ENCODE measurements around the gene NAXD. TPM values are rescaled to one million over a fixed set of nuclear protein-coding genes. Genes with fewer than 3 reads are reported as not detected.
"Not testable (repeated sequence)": the region's sequence is repeated elsewhere in the genome, so short reads cannot be mapped to it uniquely, and the experiment has no call there.

Gene NAXD
- total RNA-seq, 2 experiments from 2014 or later: 23.3 to 25.2 TPM

GRCh38 chr13:110606281-110606680, 9.1 kb upstream of the NAXD start:
- H3K27ac Mint-ChIP-seq: not testable (repeated sequence)

GRCh38 chr13:110607675-110608224, 7.6 kb upstream of the NAXD start:
- Mint-ChIP-seq H3K36me3 (ENCODE audit: low read depth) (no peaks in the 10 kb centered on the region), H3K27me3 (peaks cover under 1% of the 10 kb centered on the region), H3K27ac (no peak overlapping the region), H3K9me3 (no peaks in the 10 kb centered on the region), H3K4me1 (peaks cover 4% of the 10 kb centered on the region), H3K4me3 (no peak overlapping the region)
- ChIA-PET POLR2A (no interaction called here), CTCF (interaction anchor here (1.2 kb wide), 1 partner anchor 143 kb away, joined by 4 read pairs; no protein-coding TSS in a partner anchor)
- DNase-seq: no peak

More at GRCh38 chr13:110606281-110606680, 9.1 kb upstream of the NAXD start:
- DNase-seq; H3K9me3 Mint-ChIP-seq; H3K4me3 Mint-ChIP-seq; POLR2A ChIA-PET; H3K36me3 Mint-ChIP-seq (ENCODE audit: low read depth); H3K27me3 Mint-ChIP-seq; H3K4me1 Mint-ChIP-seq; CTCF ChIA-PET: not testable (repeated sequence)

DNA sequence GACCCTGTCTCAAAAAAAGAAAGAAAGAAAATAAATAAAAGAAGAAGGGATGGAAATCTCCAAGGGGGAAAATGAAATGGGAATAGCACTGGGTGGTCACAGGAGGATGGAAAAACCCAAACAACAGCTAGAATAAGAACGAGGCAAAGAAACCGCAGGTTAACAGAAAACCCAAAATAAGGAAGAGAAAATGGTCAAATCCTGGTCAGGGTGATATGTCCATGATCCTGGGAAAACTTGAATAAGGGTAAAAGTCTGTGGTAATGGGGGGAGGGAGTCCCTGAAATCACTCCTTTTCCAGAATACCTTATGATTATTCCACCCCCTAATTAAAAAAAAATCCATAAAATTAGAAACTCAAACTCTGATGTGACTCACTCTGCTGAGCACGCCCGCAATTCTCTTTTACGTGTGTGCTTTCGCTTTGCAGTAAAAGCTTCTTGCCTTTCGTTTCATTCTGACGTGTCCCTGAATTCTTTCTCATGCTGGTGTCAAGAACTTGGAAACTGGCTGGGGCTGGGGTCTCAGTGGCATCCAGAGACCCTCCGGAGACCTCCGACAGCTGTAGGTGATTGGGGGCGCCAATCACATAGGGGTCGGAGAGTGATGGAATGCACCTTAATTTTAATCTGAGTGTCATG, 4.3 kb upstream of the NAXD start:
- no peak for DNase-seq
- H3K27ac Mint-ChIP-seq: no peak overlapping the region
- no peak overlapping the region for H3K4me3 Mint-ChIP-seq
- H3K36me3 Mint-ChIP-seq (ENCODE audit: low read depth): peaks cover 3% of the 10 kb centered on the region
- H3K27me3 Mint-ChIP-seq: peaks cover 1% of the 10 kb centered on the region
- CTCF ChIA-PET: interaction anchor here (1.1 kb wide), 1 partner anchor 10 kb away, joined by 4 read pairs; no protein-coding TSS in a partner anchor
- peaks cover 8% of the 10 kb centered on the region for H3K4me1 Mint-ChIP-seq
- peaks cover 6% of the 10 kb centered on the region for H3K9me3 Mint-ChIP-seq
- POLR2A ChIA-PET: no interaction called here

DNA sequence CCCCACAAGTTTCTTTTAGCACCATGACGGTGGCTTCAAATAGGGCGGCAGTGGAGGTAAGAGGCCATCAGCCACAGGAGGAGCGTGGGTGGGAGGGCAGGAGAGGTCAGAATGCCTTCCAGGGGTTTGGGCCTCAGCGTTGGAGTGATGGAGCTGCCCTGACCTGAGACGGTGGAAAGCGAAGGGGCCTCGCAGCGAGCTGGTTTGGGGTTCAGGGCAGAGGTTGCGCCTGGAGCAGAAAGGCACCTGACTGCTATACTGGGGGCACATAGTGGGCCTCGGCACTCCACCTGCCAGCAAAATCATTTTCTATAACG, 382 bp upstream of the NAXD start:
- peak overlapping the region; percentile 95 for H3K4me3 Mint-ChIP-seq
- H3K27ac Mint-ChIP-seq: peak overlapping the region; percentile 96
- peaks cover 6% of the 10 kb centered on the region for H3K9me3 Mint-ChIP-seq
- peaks cover 11% of the 10 kb centered on the region for H3K36me3 Mint-ChIP-seq (ENCODE audit: low read depth)
- no peak for DNase-seq
- ChIA-PET CTCF (interaction anchor here (1.4 to 1.8 kb wide), 2 partner anchors 21 to 43 kb away, joined by 3 to 4 read pairs; no protein-coding TSS in a partner anchor), POLR2A (interaction anchor here (0.8 kb wide), 1 partner anchor 53 kb away, joined by 4 read pairs; the partner anchor contains the start of gene RAB20)
- H3K27me3 Mint-ChIP-seq: peaks cover 1% of the 10 kb centered on the region
- peaks cover 30% of the 10 kb centered on the region for H3K4me1 Mint-ChIP-seq

- Mint-ChIP-seq H3K36me3 (ENCODE audit: low read depth) (peaks cover 11% of the 10 kb centered on the region), H3K4me3 (peak overlapping the region; percentile 95), H3K27ac (peak overlapping the region; percentile 91), H3K4me1 (peaks cover 28% of the 10 kb centered on the region), H3K9me3 (peaks cover 6% of the 10 kb centered on the region), H3K27me3 (peaks cover 1% of the 10 kb centered on the region)
- peak; percentile 32 for DNase-seq
- ChIA-PET POLR2A (no interaction called here), CTCF (interaction anchor here (0.8 to 1.8 kb wide), 3 partner anchors 9 to 45 kb away, joined by 3 to 4 read pairs (median 3); no protein-coding TSS in a partner anchor)
These were observed 1.1 kb downstream of the NAXD start for GRCh38 chr13:110616103-110617101.

- DNase-seq: no peak
- Mint-ChIP-seq H3K9me3 (peaks cover 6% of the 10 kb centered on the region), H3K4me3 (peak overlapping the region; percentile 95), H3K36me3 (ENCODE audit: low read depth) (peaks cover 11% of the 10 kb centered on the region), H3K4me1 (peaks cover 28% of the 10 kb centered on the region), H3K27me3 (peaks cover 1% of the 10 kb centered on the region), H3K27ac (no peak overlapping the region)
- POLR2A ChIA-PET: interaction anchor here (0.6 kb wide), 1 partner anchor 7 kb away, joined by 8 read pairs; no protein-coding TSS in a partner anchor
- CTCF ChIA-PET: interaction anchor here (0.8 kb wide), 1 partner anchor 8 kb away, joined by 3 read pairs; no protein-coding TSS in a partner anchor
These were observed 2.2 kb downstream of the NAXD start for GRCh38 chr13:110617321-110618072.

DNA sequence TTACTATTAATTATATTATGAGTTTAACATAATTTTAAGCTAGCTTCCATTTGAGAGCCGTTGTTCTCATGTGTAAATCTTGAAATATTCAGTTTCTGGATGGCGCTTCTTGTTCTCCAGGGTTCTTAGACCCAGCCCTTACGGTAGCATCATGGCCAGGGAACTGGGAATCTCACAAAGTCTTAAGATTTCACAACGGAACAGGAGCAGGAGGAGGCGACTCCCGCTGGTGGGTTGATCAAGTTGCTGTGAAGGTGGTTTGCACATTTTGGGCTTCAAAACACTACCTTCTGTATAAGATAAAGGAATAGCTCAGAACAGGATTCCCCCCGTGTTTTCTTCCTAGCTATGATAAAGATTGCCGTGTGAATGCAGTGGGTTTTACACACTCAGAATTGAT, 2.8 kb downstream of the NAXD start:
- POLR2A ChIA-PET: interaction anchor here (0.6 to 0.8 kb wide), 2 partner anchors 8 to 304 kb away, joined by 3 to 8 read pairs; no protein-coding TSS in a partner anchor
- H3K27me3 Mint-ChIP-seq: no peaks in the 10 kb centered on the region
- H3K27ac Mint-ChIP-seq: no peak overlapping the region
- peaks cover 11% of the 10 kb centered on the region for H3K36me3 Mint-ChIP-seq (ENCODE audit: low read depth)
- peaks cover 6% of the 10 kb centered on the region for H3K9me3 Mint-ChIP-seq
- DNase-seq: no peak
- H3K4me3 Mint-ChIP-seq: no peak overlapping the region
- peaks cover 28% of the 10 kb centered on the region for H3K4me1 Mint-ChIP-seq
- CTCF ChIA-PET: no interaction called here

GRCh38 chr13:110618780-110619179, 3.4 kb downstream of the NAXD start:
- H3K27me3 Mint-ChIP-seq: no peaks in the 10 kb centered on the region
- no peak overlapping the region for H3K4me3 Mint-ChIP-seq
- ChIA-PET CTCF (no interaction called here), POLR2A (interaction anchor here (0.8 kb wide), 1 partner anchor 303 kb away, joined by 3 read pairs; no protein-coding TSS in a partner anchor)
- no peak overlapping the region for H3K27ac Mint-ChIP-seq
- H3K9me3 Mint-ChIP-seq: peaks cover 3% of the 10 kb centered on the region
- H3K36me3 Mint-ChIP-seq (ENCODE audit: low read depth): peaks cover 11% of the 10 kb centered on the region
- no peak for DNase-seq
- peaks cover 26% of the 10 kb centered on the region for H3K4me1 Mint-ChIP-seq

DNA sequence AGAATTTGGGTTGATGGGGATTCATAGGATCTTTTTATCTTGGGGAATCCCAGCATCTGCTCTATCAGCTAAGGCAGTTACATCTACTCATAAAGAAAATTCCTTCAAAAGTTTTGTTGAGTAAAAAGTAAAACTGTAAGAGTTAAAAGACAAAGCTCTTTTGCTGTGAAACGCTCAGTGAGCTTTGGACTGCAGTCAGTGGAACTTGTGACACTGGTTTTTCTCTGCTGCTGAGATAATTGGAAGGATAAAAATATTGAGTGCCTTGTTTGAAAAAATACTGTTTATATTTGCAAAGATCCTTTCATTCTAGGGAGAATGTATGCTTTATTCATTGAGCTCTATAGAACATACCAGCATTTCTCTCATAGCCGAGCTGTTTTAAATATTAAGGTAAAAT, 5.3 kb downstream of the NAXD start:
- H3K27me3 Mint-ChIP-seq: no peaks in the 10 kb centered on the region
- no peak overlapping the region for H3K27ac Mint-ChIP-seq
- CTCF ChIA-PET: interaction anchor here (1.8 kb wide), 1 partner anchor 10 kb away, joined by 4 read pairs; no protein-coding TSS in a partner anchor
- peaks cover 23% of the 10 kb centered on the region for H3K4me1 Mint-ChIP-seq
- no peaks in the 10 kb centered on the region for H3K9me3 Mint-ChIP-seq
- POLR2A ChIA-PET: no interaction called here
- no peak overlapping the region for H3K4me3 Mint-ChIP-seq
- peaks cover 8% of the 10 kb centered on the region for H3K36me3 Mint-ChIP-seq (ENCODE audit: low read depth)
- DNase-seq: no peak

- Mint-ChIP-seq H3K4me1 (peaks cover 16% of the 10 kb centered on the region), H3K9me3 (no peaks in the 10 kb centered on the region), H3K27ac (no peak overlapping the region), H3K27me3 (no peaks in the 10 kb centered on the region), H3K36me3 (ENCODE audit: low read depth) (peaks cover 22% of the 10 kb centered on the region), H3K4me3 (no peak overlapping the region)
- DNase-seq: no peak
- ChIA-PET CTCF (interaction anchor here (0.8 kb wide), 1 partner anchor 8 kb away, joined by 3 read pairs; no protein-coding TSS in a partner anchor), POLR2A (no interaction called here)
These were observed 9.7 kb downstream of the NAXD start for GRCh38 chr13:110624766-110625756.

- Mint-ChIP-seq H3K4me1 (peaks cover 23% of the 10 kb centered on the region), H3K9me3 (no peaks in the 10 kb centered on the region), H3K4me3 (no peak overlapping the region), H3K27me3 (no peaks in the 10 kb centered on the region), H3K36me3 (ENCODE audit: low read depth) (peaks cover 24% of the 10 kb centered on the region), H3K27ac (no peak overlapping the region)
- POLR2A ChIA-PET: no interaction called here
- CTCF ChIA-PET: no interaction called here
- DNase-seq: no peak
These were observed 10.5 kb downstream of the NAXD start for GRCh38 chr13:110625771-110626321.
